Stomach (tissue), 4 donors: ENCODE measurements around the gene RPRM.

ENCODE experiments used
- POLR2A ChIP-seq, 4 donors: fragments of 450-650 bp; IDR thresholded peaks; one replicate each; pipeline ENCODE4 v1.6.1; 2016; ENCODE audit warnings: antibody characterized with exemption in 4 of 4, control low read depth in 2 of 4, mild to moderate bottlenecking in 1 of 4, moderate library complexity in 1 of 4
- POLR2AphosphoS5 ChIP-seq, 3 donors: sonication (generic); formaldehyde crosslinking; IDR thresholded peaks; one replicate each; pipeline ENCODE4 v1.6.1; 2016; ENCODE audit warnings: antibody characterized with exemption in 3 of 3
- TF ChIP-seq, protein P1 (sequence below), 7 experiments: fragments of 450-650 bp in 4 of 7; fragments of 200-600 bp in 3 of 7; sonication (generic) in 3 of 7; IDR thresholded peaks; one replicate each; pipeline ENCODE4 v1.5.1; 2016 to 2019; ENCODE audit warnings: antibody characterized with exemption in 7 of 7, control low read depth in 2 of 7, mild to moderate bottlenecking in 1 of 7

DNA sequence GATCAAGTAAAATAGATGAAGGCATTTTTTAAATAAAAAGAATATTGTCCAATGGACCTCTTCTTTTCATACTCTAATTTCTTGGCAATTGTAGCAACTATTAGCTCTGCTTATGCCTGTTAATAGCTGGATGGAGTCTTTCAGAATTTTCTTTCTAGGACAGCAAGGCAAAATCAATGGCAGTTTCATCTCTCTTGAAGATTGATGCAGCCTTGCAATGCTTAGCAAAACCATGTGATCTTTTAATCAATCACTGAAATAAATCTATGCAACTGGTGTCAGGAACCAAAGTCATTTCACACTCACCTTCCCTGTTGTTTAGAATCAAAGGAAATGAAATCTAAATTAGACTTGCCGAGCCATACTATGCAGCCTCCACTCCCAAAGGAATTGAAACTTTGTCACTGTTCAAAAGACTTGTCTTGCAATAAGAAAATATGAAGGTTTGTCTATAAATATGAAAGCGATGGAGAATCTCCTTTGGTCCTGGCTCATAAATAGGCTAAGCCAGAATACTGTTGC, 16.2 kb downstream of the RPRM start:
- TF ChIP-seq POLR2A (IDR thresholded peaks at IDR 0.05) (no peak), POLR2AphosphoS5 (IDR thresholded peaks at IDR 0.05) (no peak)
- TF ChIP-seq, protein P1, sequence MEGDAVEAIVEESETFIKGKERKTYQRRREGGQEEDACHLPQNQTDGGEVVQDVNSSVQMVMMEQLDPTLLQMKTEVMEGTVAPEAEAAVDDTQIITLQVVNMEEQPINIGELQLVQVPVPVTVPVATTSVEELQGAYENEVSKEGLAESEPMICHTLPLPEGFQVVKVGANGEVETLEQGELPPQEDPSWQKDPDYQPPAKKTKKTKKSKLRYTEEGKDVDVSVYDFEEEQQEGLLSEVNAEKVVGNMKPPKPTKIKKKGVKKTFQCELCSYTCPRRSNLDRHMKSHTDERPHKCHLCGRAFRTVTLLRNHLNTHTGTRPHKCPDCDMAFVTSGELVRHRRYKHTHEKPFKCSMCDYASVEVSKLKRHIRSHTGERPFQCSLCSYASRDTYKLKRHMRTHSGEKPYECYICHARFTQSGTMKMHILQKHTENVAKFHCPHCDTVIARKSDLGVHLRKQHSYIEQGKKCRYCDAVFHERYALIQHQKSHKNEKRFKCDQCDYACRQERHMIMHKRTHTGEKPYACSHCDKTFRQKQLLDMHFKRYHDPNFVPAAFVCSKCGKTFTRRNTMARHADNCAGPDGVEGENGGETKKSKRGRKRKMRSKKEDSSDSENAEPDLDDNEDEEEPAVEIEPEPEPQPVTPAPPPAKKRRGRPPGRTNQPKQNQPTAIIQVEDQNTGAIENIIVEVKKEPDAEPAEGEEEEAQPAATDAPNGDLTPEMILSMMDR (IDR thresholded peaks at IDR 0.05) = no peak
